Neuron (in vitro differentiated cells): ENCODE data around the gene ST7.
"Not testable (repeated sequence)": the region's sequence is repeated elsewhere in the genome, so short reads cannot be mapped to it uniquely, and the experiment has no call there.

Experiments
- H2AFZ ChIP-seq: one replicate; pipeline ENCODE4 v1.6.1; 2013; ENCODE audit warnings: low read depth, mild to moderate bottlenecking, inconsistent platforms, low read length, moderate library complexity
- H3K27me3 ChIP-seq: one replicate; pipeline ENCODE4 v1.6.1; 2013; ENCODE audit warnings: low read length; ENCODE audit not compliant: insufficient read depth
- H3K36me3 ChIP-seq: one replicate; pipeline ENCODE4 v1.6.1; 2013; ENCODE audit warnings: low read length; ENCODE audit not compliant: insufficient read depth
- H3K4me1 ChIP-seq: one replicate; pipeline ENCODE4 v1.6.1; 2013; ENCODE audit warnings: low read length; ENCODE audit not compliant: insufficient read depth
- H3K4me3 ChIP-seq: 2 replicates; pipeline ENCODE4 v1.5.1; 2013; ENCODE audit warnings: mild to moderate bottlenecking, low read length, moderate library complexity
- H3K9me3 ChIP-seq: one replicate; pipeline ENCODE4 v1.6.1; 2013; ENCODE audit warnings: low read length

Gene ST7

DNA sequence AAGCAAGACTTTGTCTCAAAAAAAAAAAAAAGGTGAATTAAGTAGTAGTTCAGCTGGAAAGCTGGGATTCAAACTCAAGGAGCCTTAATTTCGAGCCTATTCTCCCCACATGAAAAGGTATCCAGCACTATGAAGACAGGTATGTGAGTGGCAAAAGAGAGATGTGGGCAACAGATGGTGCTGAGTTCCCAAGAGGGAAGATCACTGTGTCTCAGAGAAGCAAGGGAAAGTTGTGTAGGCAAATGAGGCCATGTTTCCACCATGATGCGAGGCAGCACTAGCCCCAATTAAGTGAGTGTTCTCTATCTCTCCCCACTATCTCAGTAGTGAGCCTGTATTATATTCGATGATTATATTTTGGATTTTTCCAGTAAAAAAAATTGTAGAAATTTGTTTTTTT lies 19.8 kb upstream of the ST7 start:
- Histone ChIP-seq H3K4me3 (no peak overlapping the region), H3K27me3 (no peaks in the 10 kb centered on the region), H3K4me1 (peaks cover 3% of the 10 kb centered on the region), H2AFZ (no peak overlapping the region), H3K36me3 (no peaks in the 10 kb centered on the region), H3K9me3 (no peaks in the 10 kb centered on the region)

DNA sequence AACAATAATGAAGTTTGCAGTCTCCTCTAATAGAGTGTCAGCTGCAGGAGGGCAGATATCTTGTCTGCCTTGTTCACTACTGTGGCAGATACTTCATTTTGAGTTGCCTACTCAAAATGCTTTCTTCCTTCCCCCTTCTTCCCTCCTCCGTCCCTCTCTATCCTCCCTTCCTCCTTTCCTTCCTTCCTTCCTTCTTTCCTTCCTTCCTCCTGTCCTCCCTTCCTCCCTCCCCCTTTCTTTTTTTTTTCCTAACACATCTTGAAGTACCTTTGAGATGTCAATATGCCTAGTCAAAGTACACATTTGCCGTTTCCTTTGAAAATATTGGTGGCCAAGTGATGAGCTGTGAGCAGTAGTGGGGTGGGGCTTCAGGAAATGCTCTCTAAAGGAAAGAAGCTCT lies 18.7 kb upstream of the ST7 start:
- Histone ChIP-seq H2AFZ (no peak overlapping the region), H3K27me3 (no peaks in the 10 kb centered on the region), H3K9me3 (no peaks in the 10 kb centered on the region), H3K4me1 (peaks cover 3% of the 10 kb centered on the region), H3K36me3 (no peaks in the 10 kb centered on the region), H3K4me3 (no peak overlapping the region)

DNA sequence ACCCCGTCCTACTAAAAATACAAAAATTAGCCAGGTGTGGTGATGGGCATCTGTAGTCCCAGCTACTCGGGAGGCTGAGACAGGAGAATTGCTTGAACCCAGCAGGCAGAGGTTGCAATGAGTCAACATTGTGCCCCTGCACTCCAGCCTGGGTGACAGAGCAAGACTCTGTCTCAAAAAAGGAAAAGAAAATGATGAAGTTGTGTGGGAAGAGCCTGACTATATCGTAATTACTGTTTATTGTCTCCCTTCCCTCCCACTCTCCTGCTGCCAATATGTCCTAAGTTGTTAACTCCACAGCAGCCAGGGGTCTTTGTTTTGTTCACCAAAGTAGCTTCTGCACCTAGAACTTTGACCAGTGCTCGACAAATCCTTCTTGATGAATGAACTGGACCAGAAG lies 16.5 kb upstream of the ST7 start:
- not testable (repeated sequence) for H3K9me3 ChIP-seq, H3K4me1 ChIP-seq

DNA sequence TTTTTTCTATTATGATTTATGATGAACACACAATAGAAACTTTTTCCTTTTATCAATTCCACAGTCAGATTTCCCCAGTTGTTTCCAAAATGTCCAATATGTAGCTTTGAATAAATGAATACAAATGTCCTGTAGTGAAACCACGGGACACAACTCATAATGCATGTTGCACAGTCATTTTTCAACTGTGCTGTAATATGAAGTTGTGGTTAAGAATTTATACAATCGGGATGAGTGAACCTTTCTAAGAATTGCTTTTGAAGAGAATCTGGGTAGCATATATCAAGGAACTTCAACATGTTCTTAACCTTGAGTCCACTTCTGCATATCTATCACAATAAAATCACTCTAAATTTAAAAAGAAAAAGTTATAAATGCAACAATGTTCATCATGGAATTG lies 14.6 kb upstream of the ST7 start:
- Histone ChIP-seq H3K9me3 (no peaks in the 10 kb centered on the region), H3K4me1 (peaks cover 3% of the 10 kb centered on the region), H3K27me3 (no peaks in the 10 kb centered on the region), H2AFZ (no peak overlapping the region), H3K4me3 (no peak overlapping the region), H3K36me3 (no peaks in the 10 kb centered on the region)

More for the DNA sequence above, 16.5 kb upstream of the ST7 start:
- not testable (repeated sequence) for H3K4me3 ChIP-seq, H2AFZ ChIP-seq, H3K27me3 ChIP-seq, H3K36me3 ChIP-seq

DNA sequence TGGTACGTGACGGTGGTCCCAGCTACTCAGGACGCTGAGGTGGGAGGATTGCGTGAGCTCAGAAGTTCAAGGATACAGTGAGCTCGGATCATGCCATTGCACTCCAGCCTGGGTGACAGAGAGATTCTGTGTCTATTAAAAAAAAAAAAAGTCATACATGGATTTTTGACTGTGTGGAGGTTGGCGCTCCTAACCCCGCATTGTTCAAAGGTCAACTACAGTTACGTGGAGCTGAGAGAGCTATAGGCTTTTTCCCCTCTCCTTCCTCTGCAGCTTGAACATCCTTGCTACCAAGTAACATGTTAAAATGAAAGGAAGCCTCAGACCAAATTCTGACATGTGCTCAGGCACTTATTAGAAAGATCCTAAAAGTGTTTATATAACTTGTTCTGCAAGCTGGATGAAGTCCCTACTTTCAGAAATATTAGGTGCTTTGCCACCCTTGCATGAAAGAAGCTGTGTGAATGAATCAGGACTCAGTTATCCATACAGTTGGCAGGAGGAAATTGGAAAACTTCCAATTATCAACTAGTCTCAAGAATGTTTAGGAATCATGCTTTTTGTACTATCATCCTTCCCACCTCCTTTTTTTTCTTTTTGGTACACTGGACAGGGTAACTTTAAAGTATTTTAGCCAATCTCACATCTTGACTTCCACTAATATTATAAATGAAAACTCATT lies 12.5 kb upstream of the ST7 start:
- Histone ChIP-seq H2AFZ (no peak overlapping the region), H3K9me3 (no peaks in the 10 kb centered on the region)

DNA sequence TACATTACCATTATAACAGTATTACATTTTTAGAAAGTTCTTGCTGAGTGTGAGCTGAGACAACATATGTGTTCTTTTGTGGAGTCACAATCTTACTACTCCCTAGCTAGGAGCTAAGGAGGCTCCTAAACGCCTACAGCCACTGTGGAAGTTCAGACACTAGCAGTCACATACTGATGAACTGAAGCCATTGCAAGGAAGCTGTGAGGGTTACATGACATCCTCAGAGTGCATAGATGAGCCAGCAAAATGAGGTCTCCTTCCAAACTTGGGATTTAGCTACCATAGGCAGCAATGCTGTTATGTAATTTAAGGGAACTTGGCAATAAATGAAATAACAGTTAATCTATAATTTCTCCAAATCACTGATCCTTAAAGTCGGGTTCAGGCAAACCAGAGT lies 10.8 kb upstream of the ST7 start:
- Histone ChIP-seq H3K9me3 (no peaks in the 10 kb centered on the region), H2AFZ (no peak overlapping the region), H3K27me3 (no peaks in the 10 kb centered on the region), H3K4me1 (no peaks in the 10 kb centered on the region), H3K4me3 (no peak overlapping the region), H3K36me3 (no peaks in the 10 kb centered on the region)

More for the DNA sequence above, 12.5 kb upstream of the ST7 start:
- H3K36me3 ChIP-seq: no peaks in the 10 kb centered on the region
- H3K4me3 ChIP-seq: no peak overlapping the region
- no peaks in the 10 kb centered on the region for H3K4me1 ChIP-seq
- H3K27me3 ChIP-seq: no peaks in the 10 kb centered on the region

DNA sequence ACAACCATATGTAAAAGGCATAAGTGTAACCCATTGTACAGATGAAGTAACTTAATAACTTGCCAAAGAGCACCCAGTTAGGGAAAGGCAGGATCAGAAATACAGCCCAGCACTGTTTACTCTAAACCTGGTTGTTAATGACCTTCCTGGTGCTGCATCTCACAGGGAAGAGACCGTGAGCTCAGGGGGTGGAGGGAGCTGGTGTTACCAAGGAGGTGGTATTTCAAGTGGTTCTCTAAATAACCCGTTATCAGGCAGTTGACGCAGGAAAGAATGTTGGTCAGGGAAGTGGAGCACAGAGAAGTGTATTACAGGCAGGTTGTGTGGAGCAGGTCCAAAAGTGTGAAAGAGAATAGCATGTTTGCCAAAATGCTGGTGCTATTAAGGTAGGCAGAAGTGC lies 4.4 kb upstream of the ST7 start:
- Histone ChIP-seq H2AFZ (no peak overlapping the region), H3K4me3 (no peak overlapping the region), H3K4me1 (peaks cover 8% of the 10 kb centered on the region), H3K27me3 (no peaks in the 10 kb centered on the region), H3K9me3 (no peaks in the 10 kb centered on the region), H3K36me3 (no peaks in the 10 kb centered on the region)

DNA sequence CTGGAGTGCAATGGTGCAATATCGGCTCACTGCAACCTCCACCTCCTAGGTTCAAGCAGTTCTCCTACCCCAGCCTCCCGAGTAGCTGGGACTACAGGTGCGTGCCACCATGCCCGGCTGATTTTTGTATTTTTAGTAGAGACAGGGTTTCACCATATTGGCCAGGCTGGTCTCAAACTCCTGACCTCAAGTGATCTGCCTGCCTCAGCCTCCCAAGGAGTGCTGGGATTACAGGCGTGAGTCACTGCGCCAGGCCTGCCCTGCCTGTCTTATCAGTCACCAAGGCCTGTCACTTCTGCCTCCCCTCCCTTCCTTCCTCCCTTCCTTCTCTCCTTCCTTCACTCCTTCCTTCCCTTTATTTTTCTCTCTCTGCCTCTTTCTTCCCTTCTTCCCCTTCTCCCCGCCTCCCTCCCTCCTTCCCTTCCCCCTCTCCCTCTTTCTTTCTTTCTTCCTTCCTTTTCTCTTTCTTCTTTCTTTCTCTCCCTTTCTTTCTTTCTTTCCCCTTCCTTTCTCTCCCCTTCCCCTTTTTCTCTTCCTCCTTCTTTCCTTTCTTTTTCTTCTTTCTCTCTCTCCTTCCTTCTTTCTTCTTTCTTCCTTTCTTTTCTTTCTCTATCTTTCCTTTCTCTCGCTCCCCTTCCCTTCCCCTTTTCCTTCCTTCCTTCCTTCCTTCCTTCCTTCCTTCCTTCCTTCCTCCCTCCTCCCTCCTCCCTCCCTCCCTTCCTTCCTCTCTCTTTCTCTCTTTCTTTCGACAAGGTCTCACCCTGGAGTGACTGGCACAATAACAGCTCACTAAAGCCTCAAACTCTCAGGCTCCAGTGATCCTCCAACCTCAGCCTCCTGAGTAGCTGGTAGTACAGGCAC lies 3.1 kb upstream of the ST7 start:
- no peaks in the 10 kb centered on the region for H3K27me3 ChIP-seq
- H3K36me3 ChIP-seq: no peaks in the 10 kb centered on the region
- H3K9me3 ChIP-seq: no peaks in the 10 kb centered on the region
- H3K4me3 ChIP-seq: no peak overlapping the region
- H3K4me1 ChIP-seq: peaks cover 16% of the 10 kb centered on the region
- no peak overlapping the region for H2AFZ ChIP-seq

GRCh38 chr7:116950889-116951351 lies 2.4 kb upstream of the ST7 start:
- Histone ChIP-seq H3K36me3 (no peaks in the 10 kb centered on the region), H2AFZ (no peak overlapping the region), H3K27me3 (no peaks in the 10 kb centered on the region), H3K4me3 (no peak overlapping the region), H3K9me3 (no peaks in the 10 kb centered on the region), H3K4me1 (peaks cover 18% of the 10 kb centered on the region)

DNA sequence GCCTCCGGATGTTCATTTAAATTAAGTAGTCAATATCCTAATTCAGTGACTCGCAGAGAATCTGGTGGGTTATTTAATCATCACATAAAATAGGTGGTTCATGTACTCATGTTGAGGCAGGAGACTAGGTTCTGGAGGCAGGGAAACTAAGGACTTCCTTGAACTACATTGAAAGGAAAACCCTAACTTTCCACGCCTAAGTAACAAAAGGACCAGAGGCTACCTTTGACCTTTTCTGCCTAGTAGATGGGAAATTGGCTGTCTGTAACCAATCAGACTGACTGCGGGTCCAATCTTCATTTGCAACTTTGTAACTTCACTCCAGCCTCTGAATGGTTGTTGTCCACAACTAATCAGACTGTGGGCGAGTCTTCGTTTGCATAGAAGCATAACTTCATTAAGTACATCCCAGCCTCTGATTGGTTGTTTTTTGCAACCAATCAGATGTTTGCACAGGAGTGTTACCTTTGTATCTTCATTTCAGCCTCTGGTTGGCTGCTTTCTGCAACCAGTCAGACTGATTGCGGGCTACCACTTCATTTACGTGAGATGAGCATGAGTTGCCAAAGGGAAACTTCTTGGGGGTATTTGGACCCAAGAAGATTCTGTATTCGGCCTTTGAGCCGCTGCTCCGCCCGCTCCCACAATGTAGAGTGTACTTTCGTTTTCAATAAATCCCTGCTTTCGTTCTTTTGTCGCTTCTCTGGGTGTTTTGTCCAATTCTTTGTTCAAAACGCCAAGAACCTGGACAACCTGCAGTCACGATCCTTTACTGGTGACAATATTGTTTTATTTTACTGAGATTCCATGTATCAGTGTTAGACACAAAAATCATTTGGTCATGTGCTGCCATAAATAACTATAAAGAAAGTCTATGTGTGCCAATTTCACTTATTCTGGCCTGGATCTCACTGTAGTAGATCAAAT lies 1.7 kb upstream of the ST7 start:
- Histone ChIP-seq H2AFZ (no peak overlapping the region), H3K4me1 (peaks cover 18% of the 10 kb centered on the region), H3K36me3 (no peaks in the 10 kb centered on the region), H3K9me3 (no peaks in the 10 kb centered on the region), H3K4me3 (no peak overlapping the region), H3K27me3 (no peaks in the 10 kb centered on the region)

DNA sequence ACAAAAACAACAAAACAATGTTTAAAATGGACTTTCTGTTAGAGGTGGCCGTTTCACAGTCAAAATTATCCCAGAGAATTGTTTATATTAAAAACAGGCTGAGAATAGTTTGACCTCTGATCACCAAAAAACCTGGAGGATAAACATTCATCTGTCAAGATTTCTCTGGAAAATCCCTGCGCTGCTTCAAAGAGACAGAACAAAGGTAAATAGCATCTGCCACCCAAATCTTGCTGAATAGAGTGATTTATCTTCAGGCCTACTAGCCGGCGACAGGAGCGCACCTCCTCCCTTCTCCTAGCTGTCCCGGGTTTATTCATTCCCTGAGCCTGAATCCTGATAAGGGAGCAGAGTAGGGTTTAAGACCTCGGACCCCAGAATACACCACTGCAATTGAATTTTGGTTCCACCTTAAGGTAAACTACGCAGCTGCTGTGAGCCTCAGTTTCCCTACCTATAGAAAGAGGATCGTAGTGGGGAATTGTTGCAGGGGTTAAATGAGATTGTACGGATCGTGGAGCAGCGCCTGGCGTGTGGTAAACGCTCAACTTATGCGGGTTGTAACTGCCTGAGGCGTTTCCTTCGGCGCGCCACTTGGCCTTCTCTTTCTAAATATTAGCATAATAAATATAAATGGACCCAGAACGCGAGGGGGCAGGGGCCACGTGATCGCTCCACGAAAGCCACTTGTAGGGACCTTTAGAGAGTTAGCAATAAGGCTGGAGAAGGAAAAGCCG lies 498 bp upstream of the ST7 start:
- H3K36me3 ChIP-seq: no peaks in the 10 kb centered on the region
- H3K27me3 ChIP-seq: no peaks in the 10 kb centered on the region
- H3K4me1 ChIP-seq: peaks cover 18% of the 10 kb centered on the region
- peak overlapping the region; percentile 86 for H3K4me3 ChIP-seq
- H3K9me3 ChIP-seq: no peaks in the 10 kb centered on the region
- peak overlapping the region; percentile 91 for H2AFZ ChIP-seq
